Endometrial microvascular endothelial cells (primary cell): Measurements from ENCODE around the gene CCDC87. TPM values are rescaled to one million over a fixed set of nuclear protein-coding genes. Genes with fewer than 3 reads are reported as not detected.
"Not testable (repeated sequence)": the region's sequence is repeated elsewhere in the genome, so short reads cannot be mapped to it uniquely, and the experiment has no call there.

ENCODE experiments used
- in situ Hi-C: cut with HindIII; loops from 2 replicates; pipeline ENCODE4 v1.10.0; 2017; ENCODE audit warnings: low sequenced_read_pairs, low pct_unique_long_range_greater_than_20kb; ENCODE audit errors: inconsistent ontology term
- total RNA-seq: library from RNA; depleted of rRNA; stranded (reverse); fragments of >200 nt; gene quantifications from one replicate; pipeline ENCODE4 v1.2.3, GENCODE V29; 2015; ENCODE audit errors: inconsistent ontology term

Gene CCDC87
- total RNA-seq, 1 donor from 2014 or later: 0.19 TPM

DNA sequence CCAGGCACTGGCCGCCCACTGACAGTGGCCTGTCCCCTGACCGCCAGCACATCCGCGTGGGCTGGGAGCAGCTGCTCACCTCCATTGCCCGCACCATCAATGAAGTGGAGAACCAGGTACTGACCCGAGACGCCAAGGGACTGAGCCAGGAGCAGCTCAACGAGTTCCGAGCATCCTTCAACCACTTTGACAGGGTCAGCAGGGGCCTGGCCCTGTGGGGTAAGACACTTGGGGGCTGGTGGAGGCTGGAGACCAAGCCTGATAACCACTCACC is 31.0 kb downstream of the CCDC87 start:
- in situ Hi-C loops: no loop called here

DNA sequence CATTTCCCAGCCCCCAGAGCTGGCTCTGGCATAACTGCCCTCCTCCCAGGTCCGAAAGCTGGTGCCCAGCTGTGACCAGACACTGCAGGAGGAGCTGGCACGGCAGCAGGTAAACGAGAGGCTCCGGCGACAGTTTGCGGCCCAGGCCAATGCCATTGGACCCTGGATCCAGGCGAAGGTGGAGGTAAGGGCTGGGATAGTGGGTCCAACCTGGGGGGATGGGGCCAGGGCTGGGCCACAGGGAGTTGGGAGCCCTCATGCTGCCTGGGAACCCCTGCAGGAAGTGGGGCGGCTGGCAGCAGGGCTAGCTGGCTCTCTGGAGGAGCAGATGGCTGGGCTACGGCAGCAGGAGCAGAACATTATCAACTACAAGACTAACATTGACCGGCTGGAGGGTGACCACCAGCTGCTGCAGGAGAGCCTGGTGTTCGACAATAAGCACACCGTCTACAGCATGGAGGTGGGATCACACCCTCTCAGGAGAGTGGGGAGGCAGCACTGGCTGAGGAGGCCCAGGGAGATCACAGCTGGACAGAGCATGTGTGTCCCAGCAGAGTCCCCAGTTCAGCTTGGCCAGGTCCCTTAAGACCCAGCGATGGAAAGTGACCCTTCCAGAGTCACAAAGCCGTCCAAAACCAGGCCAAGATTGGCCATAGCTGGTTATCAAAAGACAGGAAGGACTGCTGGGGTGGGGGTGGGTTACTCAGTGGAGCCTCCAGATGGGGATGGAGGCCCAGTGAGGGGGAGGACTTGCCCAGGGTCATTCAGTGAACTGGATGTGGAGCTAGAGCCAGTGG is 31.5 kb downstream of the CCDC87 start:
- in situ Hi-C loops: no loop called here

DNA sequence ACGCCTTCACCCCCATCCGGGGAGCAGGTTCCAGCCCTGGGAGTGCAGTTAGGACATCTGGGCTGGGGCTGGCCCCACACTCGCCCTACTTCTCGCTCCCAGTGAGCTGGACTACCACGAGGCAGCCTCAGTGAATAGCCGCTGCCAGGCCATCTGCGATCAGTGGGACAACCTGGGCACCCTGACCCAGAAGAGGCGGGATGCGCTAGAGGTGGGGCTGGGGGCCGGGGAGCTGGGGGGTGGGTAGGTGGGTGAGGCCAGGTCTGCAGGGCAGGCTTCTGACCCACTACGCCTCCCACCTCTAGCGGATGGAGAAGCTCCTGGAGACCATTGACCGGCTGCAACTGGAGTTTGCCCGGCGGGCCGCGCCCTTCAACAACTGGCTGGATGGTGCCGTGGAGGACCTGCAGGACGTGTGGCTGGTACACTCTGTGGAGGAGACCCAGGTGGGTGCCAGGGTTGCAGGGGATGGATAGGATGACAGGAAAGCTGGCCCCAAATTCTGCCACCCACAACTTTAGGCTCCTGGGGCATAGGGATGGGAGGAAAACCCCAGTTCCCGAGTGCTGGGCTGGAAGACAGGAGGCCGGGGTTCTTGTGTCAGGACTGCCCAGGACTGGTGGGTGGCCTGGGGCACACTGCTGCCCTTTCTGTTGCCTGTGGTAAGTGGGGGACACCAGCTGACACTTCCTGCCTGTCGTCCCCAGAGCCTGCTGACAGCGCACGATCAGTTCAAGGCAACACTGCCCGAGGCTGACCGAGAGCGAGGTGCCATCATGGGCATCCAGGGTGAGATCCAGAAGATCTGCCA is 32.8 kb downstream of the CCDC87 start:
- in situ Hi-C loops: no loop called here

DNA sequence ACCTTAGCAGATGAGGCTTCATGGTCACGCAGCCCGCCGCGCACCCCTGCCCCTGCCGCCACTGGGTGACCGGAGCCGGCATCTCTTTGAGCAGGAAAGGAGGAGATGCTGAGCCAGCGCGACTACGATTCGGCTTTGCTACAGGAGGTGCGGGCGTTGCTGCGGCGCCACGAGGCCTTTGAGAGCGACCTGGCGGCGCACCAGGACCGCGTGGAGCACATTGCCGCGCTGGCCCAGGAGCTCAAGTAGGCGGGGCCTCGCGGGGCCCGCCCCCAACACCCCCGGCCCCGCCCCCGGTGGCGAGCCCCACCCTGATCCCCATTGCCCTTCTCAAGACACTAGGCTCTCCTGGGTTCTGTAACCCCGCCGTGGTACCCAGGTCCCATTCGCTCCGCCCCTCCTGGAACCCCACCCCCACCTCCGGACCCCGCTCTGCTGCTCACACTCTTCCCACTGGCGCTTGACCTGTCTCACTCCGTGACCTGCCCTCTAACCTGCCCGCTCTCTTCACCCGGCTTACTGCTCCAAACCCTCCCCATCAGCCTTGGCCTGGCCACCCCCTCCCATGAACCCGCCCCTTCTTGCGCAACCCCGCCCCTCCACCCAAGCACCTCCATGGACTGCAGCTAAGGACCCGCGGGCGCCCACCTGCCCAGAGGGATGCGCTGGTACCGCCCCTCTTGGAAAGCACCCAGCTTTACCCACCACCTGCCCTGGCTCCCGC is 33.6 kb downstream of the CCDC87 start:
- in situ Hi-C loops: no loop called here

DNA sequence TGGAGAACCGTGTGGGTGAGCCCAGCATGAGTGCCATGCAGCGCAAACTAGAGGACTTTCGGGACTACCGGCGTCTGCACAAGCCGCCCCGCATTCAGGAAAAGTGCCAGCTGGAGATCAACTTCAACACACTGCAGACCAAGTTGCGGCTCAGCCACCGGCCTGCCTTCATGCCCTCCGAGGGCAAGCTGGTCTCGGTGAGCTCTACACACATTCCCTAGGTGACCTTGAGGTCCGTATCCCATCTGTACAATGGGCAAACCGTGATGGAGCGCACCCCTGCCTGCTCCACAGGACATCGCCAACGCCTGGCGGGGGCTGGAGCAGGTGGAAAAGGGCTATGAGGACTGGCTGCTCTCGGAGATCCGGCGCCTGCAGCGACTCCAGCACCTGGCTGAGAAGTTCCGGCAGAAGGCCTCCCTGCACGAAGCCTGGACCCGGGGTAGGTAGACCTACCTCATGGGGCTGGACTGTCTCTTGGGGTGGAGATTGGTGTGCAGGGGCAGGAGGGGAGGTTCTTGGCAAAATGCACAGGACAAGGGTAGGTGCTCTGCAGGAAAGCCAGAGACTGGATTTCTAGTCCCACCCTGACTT is 35.0 kb downstream of the CCDC87 start:
- in situ Hi-C loops: no loop called here

DNA sequence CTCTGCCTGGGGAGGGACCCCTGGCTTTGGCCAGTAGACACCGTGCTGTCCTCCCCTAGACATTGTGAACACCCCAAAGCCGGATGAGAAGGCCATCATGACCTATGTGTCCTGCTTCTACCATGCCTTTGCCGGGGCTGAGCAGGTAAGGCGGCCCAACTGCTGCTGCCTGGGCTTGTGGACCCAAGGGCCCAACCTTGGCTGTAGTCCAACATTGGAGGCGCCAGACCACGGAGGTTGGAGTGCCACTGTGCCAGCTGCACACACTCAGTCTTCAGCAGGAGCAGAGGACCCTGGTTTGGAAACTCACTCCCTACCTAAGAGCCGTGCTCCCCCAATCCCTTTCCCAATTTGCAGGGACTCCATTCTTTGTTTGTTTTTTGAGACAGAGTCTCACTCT is 36.8 kb downstream of the CCDC87 start:
- in situ Hi-C loops: no loop called here

DNA sequence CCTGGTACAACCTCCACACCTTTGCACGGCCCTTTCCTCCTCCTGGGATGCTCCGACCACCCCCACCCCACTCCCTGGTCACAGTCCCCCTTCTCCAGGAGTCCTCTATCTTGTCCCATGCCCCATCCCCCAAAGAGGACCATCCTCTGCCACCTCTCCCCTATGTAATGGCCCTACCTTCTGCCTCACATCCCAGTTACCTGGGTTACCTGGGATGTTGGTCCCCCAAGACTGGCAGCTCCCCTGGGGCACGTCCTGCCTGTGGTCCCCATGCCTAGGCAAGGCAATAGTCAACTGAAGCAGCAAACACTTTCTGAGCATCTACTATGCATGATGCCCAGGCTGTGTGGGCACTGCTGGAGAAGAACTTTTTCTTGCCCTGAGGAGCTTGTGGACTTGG is 37.4 kb downstream of the CCDC87 start:
- in situ Hi-C loops: no loop called here

DNA sequence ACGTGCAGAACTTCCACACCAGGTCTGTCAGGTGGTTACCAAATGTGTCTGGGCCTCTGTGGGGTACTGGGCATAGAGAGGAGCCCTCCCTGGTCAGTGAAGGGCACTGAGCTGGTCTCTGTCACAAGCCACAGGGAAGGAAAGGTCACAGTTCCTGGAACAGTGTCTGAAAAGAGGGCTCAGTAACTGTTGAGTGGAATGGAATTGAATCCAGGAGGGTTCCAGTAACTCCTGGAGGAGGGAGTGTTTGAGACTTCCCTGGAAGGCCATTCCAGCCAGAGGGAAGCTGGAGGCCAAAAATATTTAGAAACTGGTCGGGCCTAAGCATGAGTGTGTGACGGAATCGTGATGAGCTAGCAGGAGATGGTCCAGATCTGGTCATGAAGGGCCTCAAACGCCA is 38.3 kb downstream of the CCDC87 start:
- in situ Hi-C loops: no loop called here

DNA sequence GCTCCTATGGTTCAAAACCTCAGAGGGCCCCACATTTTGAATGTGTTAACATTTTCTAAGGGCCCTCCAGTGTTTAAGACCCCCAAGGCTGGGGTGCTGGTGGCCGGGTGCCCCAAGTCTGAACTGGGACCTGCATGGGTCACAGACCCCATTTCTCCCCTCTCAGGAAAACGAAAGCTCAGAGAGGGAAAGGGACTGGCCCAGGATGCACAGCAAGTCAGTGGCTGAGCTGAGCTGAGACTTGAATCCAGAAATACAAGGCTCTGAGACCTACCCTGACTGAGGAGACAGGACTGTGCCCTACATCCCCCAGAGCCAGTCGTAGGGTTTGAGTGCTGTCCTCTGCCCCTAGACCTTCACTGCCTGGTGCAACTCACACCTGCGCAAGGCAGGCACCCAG is 42.0 kb downstream of the CCDC87 start:
- in situ Hi-C loops: no loop called here

DNA sequence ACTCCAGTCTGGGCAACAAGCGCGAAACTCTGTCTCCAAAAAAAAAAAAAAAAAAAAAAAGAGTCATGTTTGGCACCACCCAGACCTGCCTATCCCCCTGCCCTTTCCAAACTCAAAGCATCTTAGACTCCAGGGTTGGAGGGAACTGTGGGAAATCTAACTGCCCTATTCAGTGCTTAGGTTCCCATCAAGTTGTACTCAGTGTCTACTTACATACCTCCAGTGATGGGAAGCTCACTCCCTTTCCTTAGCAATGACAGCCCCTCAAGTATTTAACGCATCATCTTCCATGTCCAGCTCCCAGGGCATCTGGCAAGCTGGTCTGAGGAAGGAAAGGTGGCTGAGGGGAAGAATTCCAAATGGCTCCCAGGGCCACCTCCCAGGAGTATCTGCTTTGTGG is 43.2 kb downstream of the CCDC87 start:
- in situ Hi-C loops: no loop called here

DNA sequence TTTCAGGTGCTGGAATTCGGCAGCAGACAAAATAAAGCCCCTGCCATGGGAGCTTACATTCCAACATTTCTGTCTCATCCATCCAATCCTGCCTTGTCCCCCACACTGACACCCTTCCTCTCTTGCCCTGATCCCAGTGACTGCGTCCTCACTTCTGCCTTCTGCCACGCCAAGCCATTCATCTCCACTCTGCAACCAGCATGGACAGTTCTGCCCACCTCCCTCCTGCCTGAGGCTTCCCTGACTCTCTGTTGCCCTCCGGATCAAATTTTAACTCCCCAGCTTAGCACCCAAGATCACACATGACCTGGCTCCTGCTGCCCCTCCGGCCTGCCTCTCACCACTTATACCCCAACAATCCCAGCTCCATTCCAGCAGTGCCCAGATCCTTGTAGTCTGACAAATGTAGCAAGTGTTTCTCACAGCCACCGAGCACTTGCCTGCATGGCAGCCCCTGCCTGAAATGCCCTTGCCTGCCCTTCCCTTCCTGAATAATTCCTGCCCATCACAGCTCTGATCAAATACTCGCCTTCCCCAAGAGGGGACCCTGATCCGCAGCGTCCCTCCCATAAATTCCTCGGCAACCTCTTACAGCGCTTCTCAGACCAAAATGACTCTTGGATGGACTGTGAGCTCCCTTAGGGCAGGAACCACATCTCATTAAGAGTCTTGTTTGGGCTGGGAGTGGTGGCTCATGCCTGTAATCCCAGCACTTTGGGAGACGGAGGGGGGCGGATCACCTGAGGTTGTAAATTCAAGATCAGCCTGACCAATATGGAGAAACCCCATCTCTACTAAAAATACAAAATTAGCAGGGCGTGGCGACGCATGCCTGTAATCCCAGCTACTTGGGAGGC is 43.9 kb downstream of the CCDC87 start:
- in situ Hi-C loops: no loop called here

DNA sequence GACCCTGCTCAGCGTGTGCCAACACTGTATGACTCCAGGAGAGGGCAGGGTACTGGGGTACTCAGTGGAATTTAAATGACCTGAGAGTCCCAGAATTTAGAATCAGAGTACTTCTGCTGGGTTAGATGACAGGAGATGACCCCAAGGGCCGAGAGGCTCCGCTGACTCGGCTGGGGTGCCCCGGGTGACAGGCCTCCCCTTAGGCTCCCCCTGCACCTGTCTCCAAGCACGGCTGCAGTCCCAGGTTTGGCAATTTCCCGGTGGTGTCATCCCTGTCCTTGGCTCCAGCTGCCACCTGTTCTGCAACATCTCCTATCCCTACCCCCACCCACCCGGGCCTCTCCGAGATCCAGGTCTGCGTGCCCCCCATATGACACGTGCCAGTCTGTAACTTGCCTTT is 44.8 kb downstream of the CCDC87 start:
- in situ Hi-C loops: no loop called here

DNA sequence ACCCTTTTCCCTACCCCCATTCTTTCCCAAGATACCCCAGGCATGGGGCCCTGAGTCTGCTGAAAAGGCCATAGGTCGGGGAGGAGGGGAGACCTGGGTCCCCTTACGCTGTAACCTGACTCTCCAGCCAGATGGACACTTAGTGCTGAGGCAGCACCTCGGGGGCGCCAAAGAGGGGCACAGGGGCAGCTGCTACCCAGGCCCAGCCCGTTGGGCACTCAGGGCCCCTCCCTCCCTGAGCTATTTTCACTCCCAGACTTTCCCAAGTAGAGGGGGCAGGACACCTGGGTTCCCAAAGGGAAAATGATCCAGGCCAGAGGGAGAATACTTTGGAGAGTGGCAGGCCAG is 45.2 kb downstream of the CCDC87 start:
- in situ Hi-C loops: no loop called here

DNA sequence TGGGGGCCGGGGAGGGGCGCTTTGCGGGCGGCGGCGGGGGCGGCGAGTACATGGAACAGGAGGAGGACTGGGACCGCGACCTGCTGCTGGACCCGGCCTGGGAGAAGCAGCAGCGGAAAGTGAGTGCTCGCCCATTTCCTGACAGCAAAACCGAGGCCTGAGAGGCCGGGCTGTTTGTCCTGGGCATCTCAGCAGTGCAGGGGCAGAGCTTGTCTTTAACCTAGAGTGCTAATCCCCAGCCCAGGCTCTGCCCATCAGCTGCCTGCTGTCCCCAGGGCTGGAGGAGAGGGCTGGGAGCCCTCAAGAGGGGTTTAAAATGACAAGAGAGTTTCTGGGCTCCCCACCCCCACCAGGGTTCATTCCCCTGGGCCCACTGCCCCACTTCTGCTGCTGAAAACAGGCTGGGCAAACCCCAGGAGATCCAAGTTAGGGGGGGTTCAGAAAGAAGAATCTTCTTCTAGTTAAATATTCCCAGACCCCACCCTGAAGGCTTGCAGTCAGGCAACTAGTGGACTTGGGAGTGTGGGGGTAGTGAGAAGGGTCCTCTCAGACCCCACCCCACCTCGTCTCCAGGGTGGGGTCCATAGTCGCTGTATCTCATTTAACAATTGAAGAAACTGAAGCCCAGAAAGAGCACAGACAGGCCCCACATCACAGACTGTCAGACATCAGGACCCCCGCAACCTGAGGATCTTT is 45.7 kb downstream of the CCDC87 start:
- in situ Hi-C loops: no loop called here

DNA sequence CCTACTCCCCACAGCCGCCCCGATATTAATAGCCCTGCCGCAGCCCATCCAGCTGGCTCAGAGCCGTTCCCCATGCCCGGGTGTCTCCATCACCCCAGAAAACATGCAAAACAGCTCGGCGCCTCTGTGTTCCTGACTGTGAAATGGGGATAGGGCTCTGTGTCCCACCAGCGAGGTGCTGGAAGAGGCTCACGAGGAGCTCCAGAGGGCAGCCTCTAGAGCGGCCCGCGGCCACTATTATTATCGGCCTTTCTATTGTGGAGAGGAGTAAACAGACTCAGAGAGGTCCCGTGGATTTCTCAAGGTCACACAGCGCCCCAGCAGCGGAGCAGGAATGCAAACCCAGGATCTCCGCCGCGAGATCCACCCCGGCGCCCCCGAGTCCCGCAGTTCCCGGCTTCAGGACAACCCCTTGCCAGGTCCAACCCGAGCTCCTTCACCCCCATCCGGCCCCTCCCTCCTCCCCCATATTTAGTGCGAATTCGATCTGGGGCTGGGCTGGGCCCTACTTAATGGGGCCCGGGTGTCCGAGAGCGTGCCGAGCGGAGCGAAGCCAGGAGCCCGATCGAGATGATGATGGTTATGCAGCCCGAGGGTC is 46.4 kb downstream of the CCDC87 start, which contains the start of gene ACTN3:
ACTN3 (plus strand) TSS at position 536 of the 598 bp plus-strand sequence; CDS start at position 571, 35 bp downstream.
- in situ Hi-C loops: no loop called here

DNA sequence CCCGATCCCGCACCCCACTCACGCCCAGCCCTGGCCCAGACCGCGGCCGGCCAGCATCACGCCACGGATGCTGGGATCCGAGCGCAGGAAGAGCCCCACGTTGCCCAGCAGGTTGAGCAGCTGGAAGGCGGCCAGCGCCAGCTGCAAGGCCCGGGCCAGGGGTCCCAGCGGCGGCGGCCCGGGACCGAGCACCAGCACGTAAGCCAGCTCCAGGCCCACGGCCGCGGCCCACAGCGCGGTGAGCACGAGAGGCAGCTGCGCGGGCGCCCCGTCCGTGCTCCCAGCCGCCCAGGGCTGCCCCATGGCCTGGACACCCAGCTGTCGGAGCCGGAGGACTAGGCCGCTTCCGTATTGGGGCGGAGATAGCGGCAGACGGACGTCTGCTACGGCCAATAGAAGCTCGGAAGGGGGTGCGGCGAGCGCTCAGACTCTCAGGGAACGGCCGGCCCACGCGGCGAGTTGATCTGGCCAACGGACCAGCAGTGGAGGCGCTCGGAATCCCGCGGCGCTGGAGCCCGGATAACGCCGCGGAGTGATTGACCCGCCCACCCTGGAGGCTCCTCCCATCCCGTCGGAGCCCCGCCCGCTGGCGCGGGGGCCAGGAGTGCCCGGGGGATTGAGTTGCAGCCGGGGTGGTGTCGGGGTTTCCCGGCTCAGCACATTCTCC is 47.0 kb downstream of the CCDC87 start, which contains the start of gene ZDHHC24:
ZDHHC24 (minus strand) TSS at position 348 of the 667 bp plus-strand sequence; CDS start at position 303, 45 bp downstream.
- in situ Hi-C loops: no loop called here

DNA sequence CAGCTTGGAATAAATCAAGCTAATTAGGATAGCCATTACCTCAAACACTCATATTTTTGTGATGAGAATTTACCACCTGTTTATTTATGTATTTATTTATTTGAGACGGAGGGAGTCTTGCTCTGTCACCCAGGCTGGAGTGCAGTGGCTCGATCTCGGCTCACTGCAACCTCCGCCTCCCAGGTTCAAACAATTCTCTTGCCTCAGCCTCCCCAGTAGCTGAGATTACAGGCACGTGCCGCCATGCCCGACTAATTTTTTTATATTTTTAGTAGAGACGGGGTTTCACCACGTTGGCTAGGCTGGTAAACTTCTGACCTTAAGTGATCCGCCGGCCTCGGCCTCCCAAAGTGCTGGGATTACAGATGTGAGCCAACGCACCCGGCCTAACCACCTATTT is 47.9 kb downstream of the CCDC87 start:
- in situ Hi-C loops: not testable (repeated sequence)
